GM18498 (cell line): ENCODE results near the gene TTYH3.

Experiments
- ATAC-seq: cut with Tn5 transposase; IDR thresholded peaks from one replicate; pipeline ENCODE4 v1.9.1; 2021; ENCODE audit warnings: mild to moderate bottlenecking, moderate library complexity; ENCODE audit not compliant: unreplicated experiment

Gene TTYH3

GRCh38 chr7:2614631-2615330, 17.0 kb upstream of the TTYH3 start:
- no peak for ATAC-seq

GRCh38 chr7:2616387-2617324, 15.1 kb upstream of the TTYH3 start:
- ATAC-seq, result no peak

GRCh38 chr7:2617325-2617905, 14.4 kb upstream of the TTYH3 start:
- no peak for ATAC-seq

GRCh38 chr7:2619116-2619515, 12.7 kb upstream of the TTYH3 start:
- ATAC-seq, result no peak

- ATAC-seq, result no peak
Measured at GRCh38 chr7:2621061-2621828, 10.5 kb upstream of the TTYH3 start.

GRCh38 chr7:2621948-2622640, 9.7 kb upstream of the TTYH3 start:
- no peak for ATAC-seq

- no peak for ATAC-seq
Measured at GRCh38 chr7:2622869-2623697, 8.7 kb upstream of the TTYH3 start.

GRCh38 chr7:2623698-2624014, 8.1 kb upstream of the TTYH3 start:
- ATAC-seq, result no peak

GRCh38 chr7:2624293-2624886, 7.4 kb upstream of the TTYH3 start:
- no peak for ATAC-seq

- no peak for ATAC-seq
Measured at GRCh38 chr7:2626498-2627117, 5.2 kb upstream of the TTYH3 start.

GRCh38 chr7:2627258-2628129, 4.3 kb upstream of the TTYH3 start:
- no peak for ATAC-seq

- ATAC-seq, result no peak
Measured at GRCh38 chr7:2628130-2628482, 3.7 kb upstream of the TTYH3 start.

- ATAC-seq, result no peak
Measured at GRCh38 chr7:2628891-2629290, 2.9 kb upstream of the TTYH3 start.

GRCh38 chr7:2629746-2630681, 1.8 kb upstream of the TTYH3 start:
- ATAC-seq, result no peak

- peak; percentile 17 for ATAC-seq
Measured at GRCh38 chr7:2632733-2633537, 1.1 kb downstream of the TTYH3 start.
